GM18861 (cell line): ENCODE data around the gene DHRS4L2.
A peak's percentile ranks its signal among the peaks of the same experiment; 100 is the strongest.
"Not testable (repeated sequence)": the region's sequence is repeated elsewhere in the genome, so short reads cannot be mapped to it uniquely, and the experiment has no call there.

ENCODE experiments used
- ATAC-seq: cut with Tn5 transposase; IDR thresholded peaks from one replicate; pipeline ENCODE4 v1.9.1; 2021; ENCODE audit not compliant: unreplicated experiment

Gene DHRS4L2

GRCh38 chr14:23970283-23970659 is 18.5 kb upstream of the DHRS4L2 start:
- not testable (repeated sequence) for ATAC-seq

GRCh38 chr14:23973178-23973577 is 15.6 kb upstream of the DHRS4L2 start:
- not testable (repeated sequence) for ATAC-seq

GRCh38 chr14:23974041-23974440 is 14.7 kb upstream of the DHRS4L2 start:
- ATAC-seq, result not testable (repeated sequence)

GRCh38 chr14:23977208-23977607 is 11.5 kb upstream of the DHRS4L2 start:
- ATAC-seq, result not testable (repeated sequence)

- ATAC-seq, result not testable (repeated sequence)
Measured at GRCh38 chr14:23981951-23982813, 6.5 kb upstream of the DHRS4L2 start.

GRCh38 chr14:23984891-23985602 is 3.7 kb upstream of the DHRS4L2 start:
- ATAC-seq, result no peak

GRCh38 chr14:23988223-23988606 is 514 bp upstream of the DHRS4L2 start:
- ATAC-seq, result not testable (repeated sequence)

GRCh38 chr14:23989734-23990445 is 1.2 kb downstream of the DHRS4L2 start:
- ATAC-seq, result not testable (repeated sequence)

- ATAC-seq, result not testable (repeated sequence)
Measured at GRCh38 chr14:23990961-23991360, 2.2 kb downstream of the DHRS4L2 start.

GRCh38 chr14:23993042-23993441 is 4.3 kb downstream of the DHRS4L2 start:
- ATAC-seq, result not testable (repeated sequence)

- not testable (repeated sequence) for ATAC-seq
Measured at GRCh38 chr14:23996009-23996408, 7.3 kb downstream of the DHRS4L2 start.

GRCh38 chr14:23996825-23997224 is 8.1 kb downstream of the DHRS4L2 start:
- ATAC-seq, result not testable (repeated sequence)

GRCh38 chr14:23999640-24000039 is 10.9 kb downstream of the DHRS4L2 start:
- ATAC-seq, result not testable (repeated sequence)

- ATAC-seq, result not testable (repeated sequence)
Measured at GRCh38 chr14:24001078-24001477, 12.3 kb downstream of the DHRS4L2 start.

GRCh38 chr14:24001679-24002078 is 12.9 kb downstream of the DHRS4L2 start:
- ATAC-seq, result not testable (repeated sequence)

GRCh38 chr14:24006471-24006816 is 17.7 kb downstream of the DHRS4L2 start:
- peak; percentile 22 for ATAC-seq

- peak; percentile 69 for ATAC-seq
Measured at GRCh38 chr14:24006817-24007652, 18.3 kb downstream of the DHRS4L2 start.

- no peak for ATAC-seq
Measured at GRCh38 chr14:24011051-24011450, 22.3 kb downstream of the DHRS4L2 start.

GRCh38 chr14:24012726-24013273 is 24.1 kb downstream of the DHRS4L2 start:
- ATAC-seq, result not testable (repeated sequence)
